Astrocyte (in vitro differentiated cells and primary cell): ENCODE measurements around the gene CDKN2C. TPM values are rescaled to one million over a fixed set of nuclear protein-coding genes. Genes with fewer than 3 reads are reported as not detected.
A peak's percentile ranks its signal among the peaks of the same experiment; 100 is the strongest.
"Not testable (repeated sequence)": the region's sequence is repeated elsewhere in the genome, so short reads cannot be mapped to it uniquely, and the experiment has no call there.

Experiments used
- DNase-seq: peaks from one replicate; pipeline ENCODE4 v3.0.0-alpha.2; 2010; ENCODE audit warnings: low read depth
- FAIRE-seq: peaks from 2 replicates; lab custom pipeline; 2011; peaks lifted over from hg19 to GRCh38; lab: Jason Lieb, UNC
- H2AFZ ChIP-seq: 2 replicates; pipeline ENCODE4 v1.6.0; 2012; ENCODE audit warnings: low read depth, low read length, inconsistent platforms
- H3K27ac ChIP-seq: 2 replicates; pipeline ENCODE4 v1.5.1; 2011; ENCODE audit warnings: low read depth, low read length, inconsistent platforms
- H3K27me3 ChIP-seq: 2 replicates; pipeline ENCODE4 v1.6.0; 2011; ENCODE audit warnings: low read length, inconsistent platforms; ENCODE audit not compliant: insufficient read depth
- H3K36me3 ChIP-seq: 2 replicates; pipeline ENCODE4 v1.5.1; 2011; ENCODE audit warnings: low read length, inconsistent platforms; ENCODE audit not compliant: insufficient read depth
- H3K4me1 ChIP-seq: 2 replicates; pipeline ENCODE4 v1.5.1; 2011; ENCODE audit warnings: low read length, inconsistent platforms; ENCODE audit not compliant: insufficient read depth
- H3K4me2 ChIP-seq: 2 replicates; pipeline ENCODE4 v1.6.0; 2012; ENCODE audit warnings: low read length, inconsistent platforms
- H3K4me3 ChIP-seq: 2 replicates; pipeline ENCODE4 v1.5.1; 2011; ENCODE audit warnings: low read depth, mild to moderate bottlenecking, low read length, inconsistent platforms; ENCODE audit not compliant: insufficient read depth
- H3K79me2 ChIP-seq: 2 replicates; pipeline ENCODE4 v1.6.0; 2012; ENCODE audit warnings: mild to moderate bottlenecking, low read length, inconsistent platforms; ENCODE audit not compliant: insufficient read depth
- H3K9ac ChIP-seq: 2 replicates; pipeline ENCODE4 v1.6.0; 2012; ENCODE audit warnings: mild to moderate bottlenecking, low read length, inconsistent platforms
- H3K9me3 ChIP-seq: 2 replicates; pipeline ENCODE4 v1.5.1; 2012; ENCODE audit warnings: low read depth, mild to moderate bottlenecking, low read length, inconsistent platforms; ENCODE audit not compliant: insufficient read depth
- H4K20me1 ChIP-seq: 2 replicates; pipeline ENCODE4 v1.6.0; 2012; ENCODE audit warnings: low read length, inconsistent platforms; ENCODE audit not compliant: insufficient read depth
- H3K27ac Mint-ChIP-seq: one replicate; pipeline ENCODE4 v1.8.0; 2021; ENCODE audit warnings: mild to moderate bottlenecking, mixed read lengths; ENCODE audit not compliant: unreplicated experiment
- H3K27me3 Mint-ChIP-seq: one replicate; pipeline ENCODE4 v1.8.0; 2021; ENCODE audit warnings: low read depth, mixed read lengths; ENCODE audit not compliant: unreplicated experiment
- H3K36me3 Mint-ChIP-seq: one replicate; pipeline ENCODE4 v1.8.0; 2021; ENCODE audit warnings: low read depth, mixed read lengths; ENCODE audit not compliant: unreplicated experiment
- H3K4me1 Mint-ChIP-seq: one replicate; pipeline ENCODE4 v1.8.0; 2021; ENCODE audit warnings: low read depth, mixed read lengths; ENCODE audit not compliant: unreplicated experiment
- H3K4me3 Mint-ChIP-seq: one replicate; pipeline ENCODE4 v1.8.0; 2021; ENCODE audit warnings: mild to moderate bottlenecking, moderate library complexity, mixed read lengths; ENCODE audit not compliant: unreplicated experiment
- H3K9me3 Mint-ChIP-seq: one replicate; pipeline ENCODE4 v1.8.0; 2021; ENCODE audit warnings: mild to moderate bottlenecking, mixed read lengths; ENCODE audit not compliant: unreplicated experiment
- CTCF ChIP-seq: IDR thresholded peaks from 2 replicates; pipeline ENCODE4 v1.5.1; 2011; ENCODE audit warnings: low read depth, mild to moderate bottlenecking, inconsistent platforms, low read length, moderate library complexity; ENCODE audit not compliant: insufficient read depth
- EZH2 ChIP-seq: IDR thresholded peaks from 2 replicates; pipeline ENCODE4 v1.6.1; 2012; ENCODE audit warnings: mild to moderate bottlenecking, low read length, inconsistent platforms; ENCODE audit not compliant: insufficient read depth
- total RNA-seq: library from RNA; stranded (reverse); gene quantifications from 2 replicates; pipeline ENCODE4 v1.2.1, GENCODE V29; 2021

The CDKN2C gene
- total RNA-seq, 1 donor from 2014 or later = 0.43 TPM

GRCh38 chr1:50950396-50950795 lies 19.6 kb upstream of the CDKN2C start:
- DNase-seq (no peak), FAIRE-seq (no peak)
- Mint-ChIP-seq H3K9me3 (no peaks in the 10 kb centered on the region), H3K4me1 (peaks cover under 1% of the 10 kb centered on the region), H3K36me3 (peaks cover 7% of the 10 kb centered on the region), H3K4me3 (no peak overlapping the region), H3K27me3 (no peaks in the 10 kb centered on the region), H3K27ac (no peak overlapping the region)
- no peak overlapping the region for H3K4me3 ChIP-seq
- no peak overlapping the region for H3K9ac ChIP-seq
- H3K79me2 ChIP-seq = peaks cover 85% of the 10 kb centered on the region
- no peak overlapping the region for H2AFZ ChIP-seq
- no peak overlapping the region for H3K27ac ChIP-seq
- H4K20me1 ChIP-seq = peaks cover 56% of the 10 kb centered on the region
- no peaks in the 10 kb centered on the region for H3K27me3 ChIP-seq
- H3K36me3 ChIP-seq = no peaks in the 10 kb centered on the region
- H3K4me1 ChIP-seq = peaks cover 3% of the 10 kb centered on the region
- H3K9me3 ChIP-seq = no peaks in the 10 kb centered on the region
- TF ChIP-seq EZH2 = no peak
- no peak for TF ChIP-seq CTCF
- no peak overlapping the region for H3K4me2 ChIP-seq

GRCh38 chr1:50952566-50952965 lies 17.5 kb upstream of the CDKN2C start:
- not testable (repeated sequence) for H3K27me3 ChIP-seq, H3K4me3 ChIP-seq, H3K36me3 Mint-ChIP-seq, H3K27me3 Mint-ChIP-seq, H3K4me2 ChIP-seq, H3K4me3 Mint-ChIP-seq, DNase-seq, H3K9me3 Mint-ChIP-seq, H3K27ac Mint-ChIP-seq, H3K36me3 ChIP-seq, H3K4me1 Mint-ChIP-seq, FAIRE-seq, H3K27ac ChIP-seq, H3K9ac ChIP-seq, H2AFZ ChIP-seq, H3K9me3 ChIP-seq, H3K4me1 ChIP-seq
- H3K79me2 ChIP-seq = peaks cover 83% of the 10 kb centered on the region
- peaks cover 36% of the 10 kb centered on the region for H4K20me1 ChIP-seq

GRCh38 chr1:50955116-50955515 lies 14.9 kb upstream of the CDKN2C start:
- DNase-seq = peak; percentile 38
- Mint-ChIP-seq H3K4me1 (peaks cover 9% of the 10 kb centered on the region), H3K4me3 (no peak overlapping the region), H3K36me3 (peaks cover 7% of the 10 kb centered on the region), H3K27me3 (no peaks in the 10 kb centered on the region), H3K27ac (no peak overlapping the region), H3K9me3 (no peaks in the 10 kb centered on the region)
- no peak overlapping the region for H3K27ac ChIP-seq
- no peaks in the 10 kb centered on the region for H3K36me3 ChIP-seq
- no peak overlapping the region for H2AFZ ChIP-seq
- peaks cover 24% of the 10 kb centered on the region for H4K20me1 ChIP-seq
- H3K9ac ChIP-seq = no peak overlapping the region
- H3K79me2 ChIP-seq = peaks cover 78% of the 10 kb centered on the region
- no peaks in the 10 kb centered on the region for H3K27me3 ChIP-seq
- TF ChIP-seq EZH2 (no peak), CTCF (no peak)
- H3K4me2 ChIP-seq = peak overlapping the region; percentile 29
- FAIRE-seq = no peak
- peaks cover 8% of the 10 kb centered on the region for H3K4me1 ChIP-seq
- no peaks in the 10 kb centered on the region for H3K9me3 ChIP-seq
- no peak overlapping the region for H3K4me3 ChIP-seq
